T-cell (primary cell): ENCODE measurements around the gene SELENOO. TPM values are rescaled to one million over a fixed set of nuclear protein-coding genes. Genes with fewer than 3 reads are reported as not detected.

Source experiments
- ATAC-seq, 4 experiments: fragments of 200-7000 bp in 3 of 4; fragments of 150-1000 bp in 1 of 4; cut with Tn5 transposase; replicated peaks in 1 of 4; 1 replicate in 3 of 4; 2 replicates in 1 of 4; pipeline ENCODE4 v1.10.0; 2021; ENCODE audit warnings: moderate library complexity in 3 of 4, mild to moderate bottlenecking in 2 of 4, moderate number of reproducible peaks in 1 of 4
- CTCF ChIA-PET, 2 donors: fragments of 300-600 bp; sonication (Branson Sonifier 250); formaldehyde crosslinking; loops; one replicate each; lab custom pipeline; 2022; ENCODE audit warnings: antibody characterized with exemption in 2 of 2; lab: Charles Lee
- POLR2A ChIA-PET, 2 donors: fragments of 300-600 bp; sonication (Branson Sonifier 250); formaldehyde crosslinking; loops; one replicate each; lab custom pipeline; 2022; ENCODE audit warnings: antibody characterized with exemption in 2 of 2; lab: Charles Lee
- DNase-seq, 35 experiments: peaks; one replicate each; pipeline versions ENCODE4 v3.0.0 to v3.0.0-alpha.2; 2013 to 2023
- H3K27ac ChIP-seq: one replicate; pipeline ENCODE4 v1.5.1; 2013; ENCODE audit warnings: low read length
- H3K27me3 ChIP-seq, 2 experiments: replicated peaks in 1 of 2; 1 replicate in 1 of 2; 2 replicates in 1 of 2; pipeline versions ENCODE4 v1.6.1 to v1.7.0; 2013; ENCODE audit warnings: low read length in 1 of 2, mixed read lengths in 1 of 2; ENCODE audit not compliant: control insufficient read depth in 2 of 2, insufficient read depth in 2 of 2; ENCODE audit errors: extremely low read depth in 1 of 2
- H3K36me3 ChIP-seq, 2 donors: 1 replicate in 1 of 2; 2 replicates in 1 of 2; pipeline versions ENCODE4 v1.6.1 to v1.7.0; 2013; ENCODE audit warnings: low read length in 1 of 2; ENCODE audit not compliant: control insufficient read depth in 2 of 2, insufficient read depth in 1 of 2; ENCODE audit errors: extremely low read depth in 1 of 2
- H3K4me1 ChIP-seq, 2 experiments: 1 replicate in 1 of 2; 2 replicates in 1 of 2; pipeline versions ENCODE4 v1.6.1 to v1.7.0; 2013; ENCODE audit warnings: low read length in 2 of 2, mixed read lengths in 1 of 2; ENCODE audit not compliant: insufficient read depth in 2 of 2, control insufficient read depth in 1 of 2; ENCODE audit errors: extremely low read depth in 1 of 2
- H3K4me3 ChIP-seq, 2 donors: 1 replicate in 1 of 2; 2 replicates in 1 of 2; pipeline versions ENCODE4 v1.5.1 to v1.7.0; 2013; ENCODE audit warnings: mild to moderate bottlenecking in 2 of 2, low read length in 1 of 2, moderate library complexity in 1 of 2; ENCODE audit not compliant: control insufficient read depth in 1 of 2; ENCODE audit errors: extremely low read depth in 1 of 2
- H3K9me3 ChIP-seq: 2 replicates; pipeline ENCODE4 v1.7.0; 2013
- H3K27ac Mint-ChIP-seq, 2 donors: one replicate each; pipeline ENCODE4 v1.8.0; 2020 to 2021; ENCODE audit warnings: mild to moderate bottlenecking in 2 of 2, mixed read lengths in 2 of 2
- H3K27me3 Mint-ChIP-seq, 2 donors: one replicate each; pipeline ENCODE4 v1.8.0; 2021 to 2022; ENCODE audit warnings: mixed read lengths in 2 of 2
- H3K36me3 Mint-ChIP-seq: one replicate; pipeline ENCODE4 v1.8.0; 2021; ENCODE audit warnings: mixed read lengths
- H3K4me1 Mint-ChIP-seq, 3 donors: one replicate each; pipeline ENCODE4 v1.8.0; 2020 to 2022; ENCODE audit warnings: mixed read lengths in 3 of 3, mild to moderate bottlenecking in 1 of 3
- H3K4me3 Mint-ChIP-seq, 3 donors: one replicate each; pipeline ENCODE4 v1.8.0; 2020 to 2022; ENCODE audit warnings: mild to moderate bottlenecking in 3 of 3, mixed read lengths in 3 of 3, moderate library complexity in 3 of 3
- H3K9me3 Mint-ChIP-seq, 3 donors: one replicate each; pipeline ENCODE4 v1.8.0; 2020 to 2022; ENCODE audit warnings: mixed read lengths in 3 of 3
- WGBS: methylation state at CpG from one replicate; pipeline ENCODE4 v1.1.5; 2013; ENCODE audit warnings: missing lambda C conversion rate; ENCODE audit not compliant: insufficient coverage; 5-methylcytosine and 5-hydroxymethylcytosine counted together
- total RNA-seq, 35 experiments: library from RNA in 6 of 35; stranded (reverse) in 6 of 35; fragments of 120-200 nt in 1 of 35; gene quantifications; one replicate each; pipeline versions ENCODE4 v1.2.1 to v1.2.4 and lab custom pipeline; 2013 to 2026

SELENOO gene
- total RNA-seq, 5 donors from 2014 or later (not counting 1 experiment from before 2014, with no cell fraction given) = 28.9 to 51.0 (median 46.1) TPM

- H3K27me3 ChIP-seq = no peaks in the 10 kb centered on the region
- H3K36me3 ChIP-seq = peaks cover 14 to 28% of the 10 kb centered on the region in 2 donors
- H3K4me1 Mint-ChIP-seq = peaks cover 6 to 26% (median 21%) of the 10 kb centered on the region in 3 donors
- no peaks in the 10 kb centered on the region for H3K27me3 Mint-ChIP-seq
- peak within 1 kb of the TSS; percentile 71 to 80 (median 74) for H3K4me3 Mint-ChIP-seq
- no peaks in the 10 kb centered on the region for H3K9me3 Mint-ChIP-seq
- 1% methylated on average over 81 of the region's 81 CpGs for WGBS
- POLR2A ChIA-PET = interaction anchor here in 1 of 2 donors (0.7 kb wide), 1 partner anchor 19 kb away, joined by 3 read pairs; no protein-coding TSS in a partner anchor
- peak; percentile 52 to 88 (median 70) for DNase-seq
- peaks cover 7% of the 10 kb centered on the region for H3K36me3 Mint-ChIP-seq
- peak within 1 kb of the TSS; percentile 73 to 80 for H3K4me3 ChIP-seq
- CTCF ChIA-PET = interaction anchor here in 1 of 2 donors (1.1 to 1.5 kb wide), 3 partner anchors 21 to 370 kb away, joined by 3 to 4 read pairs (median 3); partner anchors contain the start of gene SCO2
- H3K27ac Mint-ChIP-seq = peak within 1 kb of the TSS; percentile 69 to 74
- H3K9me3 ChIP-seq = no peaks in the 10 kb centered on the region
- peak; percentile 77 to 84 (median 81) for ATAC-seq
- H3K4me1 ChIP-seq = peaks cover 7 to 57% of the 10 kb centered on the region in 2 experiments
- peak within 1 kb of the TSS; percentile 64 for H3K27ac ChIP-seq
These were observed 50.0 kb downstream of the SELENOO start, which contains the start of gene HDAC10 for GRCh38 chr22:50250555-50251476. HDAC10 (minus strand) TSS chr22:50251265; CDS start chr22:50251032, 233 bp downstream.

GRCh38 chr22:50251477-50252081, 50.8 kb downstream of the SELENOO start:
- Mint-ChIP-seq H3K9me3 (no peaks in the 10 kb centered on the region), H3K4me1 (peaks cover 6 to 23% (median 21%) of the 10 kb centered on the region in 3 donors), H3K4me3 (peak overlapping the region; percentile 47 to 71 (median 55)), H3K27me3 (no peaks in the 10 kb centered on the region), H3K36me3 (peaks cover 7% of the 10 kb centered on the region), H3K27ac (peak overlapping the region; percentile 31 to 74)
- POLR2A ChIA-PET = no interaction called here
- peak overlapping the region in 1 of 2 donors; percentile 73 for H3K4me3 ChIP-seq
- H3K4me1 ChIP-seq = peaks cover 5 to 49% of the 10 kb centered on the region in 2 experiments
- WGBS = 14% methylated on average over 34 of the region's 36 CpGs
- peak overlapping the region; percentile 38 for H3K27ac ChIP-seq
- DNase-seq (peak in 1 of 35 experiments; percentile 40), ATAC-seq (peak; percentile 15 to 29 (median 26))
- no peaks in the 10 kb centered on the region for H3K9me3 ChIP-seq
- peaks cover 10 to 21% of the 10 kb centered on the region in 2 donors for H3K36me3 ChIP-seq
- peaks cover 0 to 5% of the 10 kb centered on the region in 2 experiments for H3K27me3 ChIP-seq
- CTCF ChIA-PET = interaction anchor here in 1 of 2 donors (1.1 to 1.5 kb wide), 4 partner anchors 69 to 369 kb away, joined by 3 read pairs; partner anchors contain the start of gene SCO2

DNA sequence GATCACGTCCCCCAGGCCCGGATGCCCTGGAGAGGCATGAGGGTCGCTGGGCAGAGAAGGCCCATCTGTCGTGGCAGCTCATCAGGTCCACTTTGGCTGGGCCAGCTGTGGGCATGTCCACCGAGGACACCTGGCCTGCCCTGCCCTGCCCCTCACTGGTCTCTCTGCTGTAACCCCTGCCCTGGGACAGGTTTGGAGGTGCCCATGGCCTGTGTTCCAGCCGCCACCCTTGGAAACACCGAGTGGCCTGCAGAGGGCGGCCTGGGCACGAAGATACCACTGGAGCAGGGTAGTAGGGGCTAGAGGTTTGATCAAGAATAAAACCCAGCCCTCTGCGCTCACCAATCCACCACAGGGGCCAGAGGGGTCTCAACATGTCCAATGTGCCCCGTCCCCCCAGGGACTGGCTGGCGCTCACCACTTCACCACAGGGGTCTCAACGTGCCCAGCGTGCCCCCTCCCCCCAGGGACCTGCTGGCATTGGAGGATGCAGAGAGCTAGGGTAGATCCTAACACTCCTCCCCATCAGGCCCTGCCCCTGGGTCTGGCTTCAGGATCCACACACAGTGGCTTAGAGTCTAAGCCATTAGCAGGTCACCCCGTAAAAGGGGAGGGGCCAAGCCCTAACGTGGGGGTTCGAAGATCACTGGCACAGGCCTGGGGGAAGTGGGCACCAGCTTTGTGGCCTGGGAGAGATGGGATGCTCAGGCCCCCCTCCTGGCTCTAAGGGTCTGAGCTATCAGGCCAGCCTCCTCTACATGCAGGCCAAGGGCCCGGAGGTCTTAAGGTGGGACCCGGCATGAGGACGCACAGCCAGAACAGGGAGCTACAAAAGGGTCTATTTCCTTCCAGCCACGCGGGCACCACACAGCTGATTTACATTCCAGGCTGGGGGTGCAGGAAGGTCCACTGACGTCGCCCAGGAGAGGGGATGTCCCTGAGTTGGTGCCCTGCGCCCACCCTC, 51.6 kb downstream of the SELENOO start:
- Histone ChIP-seq H3K27ac (no peak overlapping the region), H3K36me3 (peaks cover 7 to 13% of the 10 kb centered on the region in 2 donors), H3K4me3 (no peak overlapping the region), H3K27me3 (peaks cover 0 to 10% of the 10 kb centered on the region in 2 experiments), H3K9me3 (no peaks in the 10 kb centered on the region), H3K4me1 (peaks cover 5 to 44% of the 10 kb centered on the region in 2 experiments)
- WGBS = 67% methylated on average over 17 of the region's 25 CpGs
- DNase-seq (peak; percentile 39 to 81 (median 67)), ATAC-seq (peak; percentile 66 to 71 (median 68))
- ChIA-PET POLR2A (interaction anchor here in 1 of 2 donors (0.5 kb wide), 1 partner anchor 61 kb away, joined by 3 read pairs; no protein-coding TSS in a partner anchor), CTCF (interaction anchor here (0.6 to 1.4 kb wide), 16 partner anchors 9 to 495 kb away, joined by 3 to 6 read pairs (median 3); partner anchors contain the start of genes DENND6B (in 1 of the 2) and MAPK12 (in 1 of the 2))
- H3K36me3 Mint-ChIP-seq = peaks cover 5% of the 10 kb centered on the region
- peaks cover 6 to 20% (median 18%) of the 10 kb centered on the region in 3 donors for H3K4me1 Mint-ChIP-seq
- peak overlapping the region; percentile 47 to 71 (median 55) for H3K4me3 Mint-ChIP-seq
- peak overlapping the region; percentile 19 to 74 for H3K27ac Mint-ChIP-seq
- peaks cover 0 to 2% of the 10 kb centered on the region in 2 donors for H3K27me3 Mint-ChIP-seq
- no peaks in the 10 kb centered on the region for H3K9me3 Mint-ChIP-seq

DNA sequence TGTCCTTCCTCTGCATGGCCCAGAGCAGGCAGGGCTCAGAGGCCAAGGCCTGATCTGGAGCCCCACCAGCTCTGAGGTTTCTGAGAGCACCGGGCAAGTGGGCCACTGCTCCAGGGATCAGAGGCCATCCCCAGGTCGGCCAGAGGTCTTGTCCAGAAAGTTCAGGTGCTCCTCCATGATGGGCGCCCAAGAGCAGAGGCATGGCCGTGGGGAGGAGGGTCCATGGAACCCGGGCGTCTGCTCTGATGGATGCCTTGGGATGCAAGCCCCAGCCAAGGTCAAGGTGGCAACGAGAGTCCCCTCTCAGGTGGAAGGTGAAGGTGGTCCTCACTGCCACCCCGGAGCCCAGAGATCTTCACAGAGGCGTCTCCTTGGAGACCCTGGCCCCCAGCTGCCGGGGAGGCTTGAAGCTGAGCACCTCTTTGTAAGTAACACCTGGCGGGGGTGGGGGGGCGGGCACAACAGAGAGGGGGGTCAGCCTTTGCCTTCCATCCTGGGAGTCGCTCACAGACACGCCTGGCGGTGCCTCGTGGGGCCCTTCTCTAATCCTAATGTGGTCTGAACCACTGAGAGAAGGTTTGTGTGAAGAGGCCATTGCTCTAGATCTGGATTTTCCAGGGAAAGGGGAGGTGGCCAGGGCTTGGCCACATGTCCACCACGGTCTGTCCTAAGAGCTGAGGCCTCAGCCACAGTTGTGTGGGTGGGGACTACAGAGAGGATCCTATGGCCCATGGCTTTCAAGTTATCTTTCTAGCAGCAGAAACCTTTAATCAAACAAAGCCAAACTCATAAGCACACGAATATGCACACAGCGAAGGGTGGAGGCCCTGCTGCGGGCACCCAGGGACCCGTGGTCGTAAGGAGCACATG, 52.5 kb downstream of the SELENOO start:
- Histone ChIP-seq H3K4me1 (peaks cover 5 to 35% of the 10 kb centered on the region in 2 experiments), H3K27ac (no peak overlapping the region), H3K27me3 (peaks cover 0 to 10% of the 10 kb centered on the region in 2 experiments), H3K9me3 (no peaks in the 10 kb centered on the region), H3K36me3 (peaks cover 0 to 8% of the 10 kb centered on the region in 2 donors), H3K4me3 (no peak overlapping the region)
- ATAC-seq (no peak), DNase-seq (no peak)
- no peaks in the 10 kb centered on the region for H3K36me3 Mint-ChIP-seq
- H3K27ac Mint-ChIP-seq = peak overlapping the region in 1 of 2 donors; percentile 2
- ChIA-PET POLR2A (no interaction called here), CTCF (interaction anchor here (0.6 to 1.4 kb wide), 10 partner anchors 8 to 368 kb away, joined by 3 to 6 read pairs (median 3); partner anchors contain the start of gene MAPK12 (in 1 of the 2))
- WGBS = 79% methylated on average over 14 of the region's 22 CpGs
- peaks cover 0 to 6% of the 10 kb centered on the region in 2 donors for H3K27me3 Mint-ChIP-seq
- peaks cover 6 to 13% (median 12%) of the 10 kb centered on the region in 3 donors for H3K4me1 Mint-ChIP-seq
- no peaks in the 10 kb centered on the region for H3K9me3 Mint-ChIP-seq
- H3K4me3 Mint-ChIP-seq = no peak overlapping the region

GRCh38 chr22:50253941-50254340, 53.1 kb downstream of the SELENOO start:
- peaks cover 5 to 11% of the 10 kb centered on the region in 2 donors for H3K27me3 Mint-ChIP-seq
- no peak overlapping the region for H3K4me3 Mint-ChIP-seq
- no peak overlapping the region for H3K4me3 ChIP-seq
- H3K9me3 Mint-ChIP-seq = no peaks in the 10 kb centered on the region
- peaks cover 6 to 13% (median 12%) of the 10 kb centered on the region in 3 donors for H3K4me1 Mint-ChIP-seq
- H3K9me3 ChIP-seq = no peaks in the 10 kb centered on the region
- no peak overlapping the region for H3K27ac ChIP-seq
- no peak for ATAC-seq
- DNase-seq = no peak
- H3K4me1 ChIP-seq = peaks cover 5 to 29% of the 10 kb centered on the region in 2 experiments
- POLR2A ChIA-PET = no interaction called here
- CTCF ChIA-PET = no interaction called here
- peaks cover 0 to 16% of the 10 kb centered on the region in 2 experiments for H3K27me3 ChIP-seq
- no peak overlapping the region for H3K27ac Mint-ChIP-seq
- 80% methylated on average over 3 of the region's 8 CpGs for WGBS
- peaks cover 0 to 5% of the 10 kb centered on the region in 2 donors for H3K36me3 ChIP-seq
- no peaks in the 10 kb centered on the region for H3K36me3 Mint-ChIP-seq
